ENCODE data around the gene PTCD2.
"Not testable (repeated sequence)": the region's sequence is repeated elsewhere in the genome, so short reads cannot be mapped to it uniquely, and the experiment has no call there.

Gene PTCD2

DNA sequence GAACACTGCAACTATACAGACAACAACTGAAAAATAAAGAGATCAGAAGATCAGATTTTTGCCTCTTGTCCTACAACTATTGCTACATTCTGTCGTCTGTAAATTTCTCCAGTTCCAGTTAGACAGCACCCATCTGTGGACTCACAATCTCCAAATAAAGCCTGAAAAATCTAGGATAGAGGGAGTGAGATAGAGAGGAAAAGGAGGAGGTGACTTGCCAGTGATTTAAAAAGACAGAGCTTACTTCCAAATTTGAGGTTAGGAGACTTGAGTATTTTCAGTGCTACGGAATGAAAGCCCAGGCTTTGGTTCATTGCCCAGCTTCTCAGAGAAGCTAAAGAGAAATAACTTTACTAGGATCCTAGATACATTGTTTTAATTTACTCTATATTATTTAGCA lies 63.6 kb downstream of the PTCD2 start:
- no peak for DNase-seq

DNA sequence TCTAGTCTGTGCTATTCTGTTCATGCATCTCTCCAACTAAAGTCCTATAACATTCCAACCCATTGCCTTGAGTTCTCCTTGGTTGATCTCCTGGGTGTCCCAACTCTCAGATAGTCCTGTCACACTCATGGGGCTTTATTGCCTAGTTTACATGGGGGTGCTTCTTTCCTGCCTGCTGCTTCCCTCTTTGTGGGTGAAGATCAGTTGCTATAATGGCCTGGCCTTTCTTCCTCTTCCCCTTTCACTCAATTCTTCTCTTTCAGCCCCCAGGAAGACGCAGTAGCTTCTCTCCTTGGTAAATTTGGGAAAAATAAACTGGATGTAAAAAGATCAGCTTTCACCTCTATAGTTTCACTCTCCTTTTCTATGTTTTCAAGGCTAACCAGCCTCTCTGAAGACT lies 66.5 kb downstream of the PTCD2 start:
- DNase-seq: no peak

GRCh38 chr5:72387985-72388384 lies 67.8 kb downstream of the PTCD2 start:
- no peak for DNase-seq

- no peak for DNase-seq
Measured at GRCh38 chr5:72388646-72389045, 68.5 kb downstream of the PTCD2 start.

GRCh38 chr5:72390836-72391235 lies 70.7 kb downstream of the PTCD2 start:
- DNase-seq: no peak

DNA sequence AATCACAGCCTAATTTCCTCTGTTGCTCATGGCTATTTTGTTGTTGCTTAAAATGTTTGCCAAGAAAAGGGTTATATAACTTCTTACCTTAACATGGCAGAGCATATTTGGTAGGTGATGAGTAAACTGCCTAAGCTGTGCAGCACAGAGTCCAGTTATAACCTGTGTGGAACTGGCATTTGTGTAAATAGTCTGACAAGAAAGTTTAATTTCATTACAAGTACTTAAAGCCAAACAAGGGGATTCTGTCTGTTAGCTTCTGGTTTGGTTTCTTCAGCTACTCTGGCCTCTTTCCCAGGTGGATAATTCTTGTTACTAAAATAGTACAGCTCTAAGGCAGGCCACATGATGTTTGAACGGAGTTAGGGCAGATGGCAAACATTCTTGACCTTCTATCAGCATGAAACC lies 72.2 kb downstream of the PTCD2 start:
- no peak for DNase-seq

DNA sequence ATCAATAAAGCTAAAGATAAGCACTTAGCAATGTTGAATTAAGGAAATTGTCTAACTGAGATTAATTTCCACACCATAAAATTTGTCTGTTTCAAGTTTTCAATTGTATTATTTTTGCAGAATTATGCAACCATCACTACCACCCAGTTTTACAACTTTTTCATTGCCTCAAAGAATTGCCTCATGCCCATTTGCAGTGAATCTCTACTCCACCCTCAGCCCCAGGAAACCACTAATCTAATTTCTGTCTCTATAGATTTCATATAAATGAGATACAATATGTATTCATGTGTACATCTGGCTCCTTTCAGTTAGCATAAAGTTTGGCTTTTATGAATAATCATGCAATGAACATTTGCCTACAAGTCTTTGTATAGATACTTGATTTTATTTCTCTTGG lies 72.9 kb downstream of the PTCD2 start:
- DNase-seq: no peak

GRCh38 chr5:72394688-72395087 lies 74.5 kb downstream of the PTCD2 start:
- DNase-seq: no peak

- no peak for DNase-seq
Measured at GRCh38 chr5:72397836-72398235, 77.7 kb downstream of the PTCD2 start.

- DNase-seq: no peak
Measured at GRCh38 chr5:72400950-72401349, 80.8 kb downstream of the PTCD2 start.

GRCh38 chr5:72402381-72402890 lies 82.3 kb downstream of the PTCD2 start:
- no peak for DNase-seq

DNA sequence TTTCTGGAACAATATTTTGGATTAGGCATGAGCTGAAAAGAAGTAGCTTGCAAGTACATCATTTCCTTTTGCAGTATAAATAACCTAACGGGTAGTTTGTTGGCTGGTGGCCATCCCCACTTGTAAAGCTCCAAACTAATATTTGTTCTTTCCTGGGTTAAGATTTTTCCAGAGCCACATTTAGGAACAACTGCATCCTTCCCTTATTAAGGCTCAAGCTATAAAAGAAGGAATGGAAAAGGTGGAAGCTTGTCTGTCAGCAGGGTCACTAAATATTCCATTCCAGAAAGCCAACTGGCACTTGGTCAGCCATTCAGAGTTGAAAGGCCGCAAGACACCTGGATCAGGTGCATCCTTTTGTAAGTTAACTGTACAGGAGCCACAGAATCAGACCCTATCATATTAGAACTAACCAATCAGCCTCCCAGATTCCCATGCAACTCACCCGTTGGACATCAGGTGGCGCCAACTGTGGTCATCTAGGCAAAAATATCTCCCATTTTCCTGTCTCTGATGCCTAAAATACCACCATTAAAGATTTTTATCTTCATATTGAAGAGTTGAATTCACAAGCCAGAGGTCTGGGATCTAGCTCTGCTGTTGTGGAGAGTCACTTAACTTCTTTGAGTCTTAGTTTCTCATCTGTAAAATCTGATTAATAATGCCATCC lies 82.9 kb downstream of the PTCD2 start:
- no peak for DNase-seq

DNA sequence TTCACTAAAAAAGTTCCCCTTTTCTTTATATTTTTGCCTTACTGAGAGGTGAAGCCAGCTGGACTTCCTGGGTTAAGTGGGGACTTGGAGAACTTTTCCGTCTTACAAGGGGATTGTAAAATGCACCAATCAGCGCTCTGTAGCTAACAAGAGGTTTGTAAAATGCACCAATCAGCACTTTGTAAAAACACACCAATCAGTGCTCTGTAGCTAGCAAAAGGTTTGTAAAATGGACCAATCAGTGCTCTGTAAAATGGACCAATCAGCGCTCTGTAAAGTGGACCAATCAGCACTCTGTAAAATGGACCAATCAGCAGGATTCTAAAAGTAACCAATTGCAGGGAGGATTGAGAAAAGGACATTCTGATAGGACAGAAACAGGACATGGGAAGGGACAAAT lies 84.6 kb downstream of the PTCD2 start:
- DNase-seq: not testable (repeated sequence)

DNA sequence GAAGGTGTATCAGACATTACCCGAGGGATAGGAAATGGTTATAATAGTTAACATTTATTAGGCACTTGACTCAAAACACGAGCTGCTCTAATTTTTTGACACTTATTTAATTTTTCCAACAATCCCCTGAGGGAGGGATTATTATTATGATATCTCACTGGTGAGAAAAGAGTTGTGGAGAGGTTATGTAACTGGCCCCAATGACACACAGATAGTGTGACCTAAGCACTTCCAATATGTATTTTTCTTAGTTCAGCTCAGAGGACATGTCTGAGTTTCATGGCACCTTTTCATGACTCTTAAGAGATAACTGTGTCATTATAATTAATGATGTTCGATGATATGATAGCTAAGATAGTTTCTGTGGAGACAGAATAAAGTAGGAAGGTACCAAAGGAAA lies 86.9 kb downstream of the PTCD2 start:
- DNase-seq: no peak

GRCh38 chr5:72407541-72407940 lies 87.4 kb downstream of the PTCD2 start:
- DNase-seq: no peak

DNA sequence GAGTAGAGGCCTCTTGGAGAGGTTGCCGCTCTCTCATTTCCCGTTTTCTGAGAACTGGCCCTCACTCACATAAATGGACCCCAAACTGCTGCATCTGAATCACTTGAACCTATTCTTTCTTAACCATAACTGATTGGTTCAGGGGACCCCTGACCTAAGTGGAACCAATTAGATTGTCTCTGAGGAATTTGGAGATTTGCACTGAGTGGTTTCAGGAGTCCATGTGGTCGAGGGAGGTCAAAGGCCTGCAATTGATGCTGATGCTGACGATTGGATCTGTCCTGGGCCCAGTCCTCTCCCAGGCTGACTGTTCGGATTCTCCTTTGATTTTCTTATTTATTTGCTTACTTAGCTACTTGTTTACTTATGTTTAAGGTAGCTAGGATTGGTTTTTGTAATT lies 88.0 kb downstream of the PTCD2 start:
- DNase-seq: no peak

DNA sequence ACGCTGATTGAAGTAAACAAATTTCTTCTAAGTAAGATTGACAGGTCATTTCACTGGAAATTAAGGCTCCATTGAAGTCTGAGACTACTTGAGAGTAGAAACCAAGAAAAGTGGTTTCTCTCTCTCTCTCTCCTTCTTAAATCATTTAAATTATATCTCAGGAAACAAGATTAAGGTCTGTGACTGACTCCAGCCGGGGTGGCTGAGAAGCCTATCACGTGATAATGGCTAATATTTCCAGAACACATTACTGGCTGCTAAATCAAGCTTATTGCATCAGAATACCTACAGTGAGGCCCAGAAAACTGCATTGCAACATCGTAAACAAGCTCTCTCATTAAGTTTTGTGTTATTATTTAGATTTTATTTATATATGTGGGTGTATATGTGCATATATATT lies 88.4 kb downstream of the PTCD2 start:
- no peak for DNase-seq

- no peak for DNase-seq
Measured at GRCh38 chr5:72410688-72411295, 90.6 kb downstream of the PTCD2 start.

DNA sequence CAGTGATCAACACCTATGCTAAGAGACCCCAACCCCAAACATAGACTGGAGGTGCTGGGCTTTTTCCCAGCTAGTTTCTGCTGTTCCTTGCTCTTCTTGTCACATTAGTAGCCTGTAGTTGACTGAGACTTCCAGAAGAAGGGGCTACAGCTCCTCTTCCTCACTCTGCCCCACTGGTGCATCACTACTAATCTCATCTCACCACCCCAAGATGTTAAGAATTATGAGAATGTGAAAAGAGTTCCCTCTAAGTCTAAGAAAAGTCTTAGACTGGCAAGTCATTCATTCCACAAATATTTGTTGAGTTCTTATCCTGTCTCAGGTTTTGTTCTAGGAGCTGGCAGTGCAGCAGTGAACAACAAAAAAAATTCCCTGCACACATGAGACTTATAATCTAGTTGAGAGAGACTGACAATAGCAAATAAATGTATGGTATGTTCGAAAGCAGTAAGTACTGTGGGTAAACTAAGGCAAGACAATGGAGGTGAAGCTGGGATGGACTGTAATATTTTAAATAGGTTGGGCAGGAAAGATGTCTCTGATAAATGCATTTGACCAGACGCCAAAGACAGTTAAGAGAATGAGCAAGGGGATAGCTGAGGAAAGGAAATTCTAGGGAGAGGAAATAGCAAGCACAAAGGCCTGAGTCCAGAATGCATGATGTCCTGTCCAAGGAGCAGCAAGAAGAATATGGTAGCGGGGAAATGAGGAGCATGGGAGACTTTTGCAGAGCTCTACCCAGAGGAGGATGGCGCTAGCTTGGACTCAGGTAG lies 92.3 kb downstream of the PTCD2 start:
- DNase-seq: no peak

GRCh38 chr5:72415616-72416325 lies 95.6 kb downstream of the PTCD2 start:
- DNase-seq: no peak

- no peak for DNase-seq
Measured at GRCh38 chr5:72417333-72418062, 97.3 kb downstream of the PTCD2 start.

Data from islet precursor cell (in vitro differentiated cells).